ENCODE measurements around the gene RDM1. TPM values are rescaled to one million over a fixed set of nuclear protein-coding genes. Genes with fewer than 3 reads are reported as not detected.
"Not testable (repeated sequence)": the region's sequence is repeated elsewhere in the genome, so short reads cannot be mapped to it uniquely, and the experiment has no call there.

Gene RDM1
- total RNA-seq, 1 experiment from 2014 or later = 4.7 TPM

DNA sequence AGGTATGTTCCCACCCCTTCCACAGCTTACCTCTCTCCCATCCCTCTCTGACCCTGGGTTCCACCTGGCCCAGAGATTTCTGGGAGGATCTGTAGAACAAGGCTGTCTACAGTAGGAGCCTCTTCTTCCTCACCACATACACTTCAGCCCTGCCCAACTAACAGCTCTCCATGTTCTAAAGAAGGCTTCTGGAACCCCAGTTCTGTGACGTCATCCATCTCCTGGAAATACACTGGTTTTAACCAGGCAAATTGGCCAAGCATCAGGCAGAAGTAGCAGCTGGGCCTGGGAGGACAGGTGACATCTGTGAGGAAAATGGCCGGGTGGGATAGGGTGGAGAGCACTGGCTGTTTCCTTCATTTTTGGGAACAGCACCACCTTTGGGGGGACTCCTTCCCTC, 13.0 kb upstream of the RDM1 start, which contains the start of gene LYZL6:
Gene LYZL6, minus strand, starts transcription at position 177 of the 400 bp plus-strand sequence. CDS start 4,357 bp downstream, outside the sequence.
- CTCF ChIA-PET = interaction anchor here (1.9 kb wide), 1 partner anchor 129 kb away, joined by 4 read pairs; no protein-coding TSS in a partner anchor
- no peaks in the 10 kb centered on the region for H3K36me3 Mint-ChIP-seq
- POLR2A ChIA-PET = no interaction called here
- DNase-seq (ENCODE audit: low spot score) (no peak), ATAC-seq (no peak)
- TF ChIP-seq ZNF425 (CRISPR knock-in tag; conservative IDR thresholded peaks at IDR 0.05) (no peak), ZNF263 (CRISPR knock-in tag; IDR thresholded peaks at IDR 0.05; ENCODE audit: low read depth) (no peak), ZNF281 (CRISPR knock-in tag; IDR thresholded peaks at IDR 0.05) (no peak), NFYB (CRISPR knock-in tag; conservative IDR thresholded peaks at IDR 0.05; ENCODE audit: low read depth) (no peak)
- H3K27me3 Mint-ChIP-seq (ENCODE audit: low read depth) = no peaks in the 10 kb centered on the region; the same call in 1 of the 2 replicates
- peaks cover 4% of the 10 kb centered on the region; the same call in 1 of the 2 replicates for H3K9me3 Mint-ChIP-seq
- H3K4me1 Mint-ChIP-seq = no peaks in the 10 kb centered on the region
- no peak within 1 kb of the TSS for H3K4me3 Mint-ChIP-seq
- no peak within 1 kb of the TSS for H3K27ac Mint-ChIP-seq

DNA sequence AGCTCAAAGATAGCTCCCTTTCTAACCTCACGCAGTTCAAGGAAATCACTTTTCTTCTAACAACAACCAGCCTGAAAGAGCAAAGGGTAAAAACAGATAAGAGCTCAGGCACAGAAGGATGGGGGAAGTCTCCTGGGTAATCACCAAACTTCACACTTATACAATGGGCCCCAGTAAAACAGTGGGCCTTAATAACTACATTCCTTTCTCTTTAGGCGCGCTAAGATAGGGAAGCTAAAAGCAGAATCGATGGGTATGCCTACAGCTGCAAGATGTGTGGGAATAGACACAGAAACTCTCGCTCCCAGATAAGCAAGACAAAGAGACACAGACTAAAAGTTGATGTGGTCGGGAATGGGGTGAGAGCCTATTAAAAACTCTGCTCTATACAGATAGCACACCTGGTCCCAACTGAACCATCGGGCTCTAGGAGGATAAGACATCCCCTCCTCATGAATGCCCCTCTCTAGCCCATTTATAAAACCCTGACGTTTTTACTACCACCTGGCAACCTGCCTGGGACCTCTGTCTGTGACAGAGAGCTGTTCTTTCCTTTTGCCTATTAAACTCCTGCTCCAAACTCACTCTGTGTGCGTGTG, 12.1 kb upstream of the RDM1 start:
- no peaks in the 10 kb centered on the region for H3K36me3 Mint-ChIP-seq
- TF ChIP-seq IRF2 (CRISPR knock-in tag; IDR thresholded peaks at IDR 0.05; ENCODE audit: borderline replicate concordance, low read depth) (no peak), KAT7 (CRISPR knock-in tag; IDR thresholded peaks at IDR 0.05; ENCODE audit: borderline replicate concordance) (no peak), JAZF1 (CRISPR knock-in tag; IDR thresholded peaks at IDR 0.05) (no peak), OVOL2 (CRISPR knock-in tag; IDR thresholded peaks at IDR 0.05; ENCODE audit: borderline replicate concordance) (no peak), MXD4 (CRISPR knock-in tag; IDR thresholded peaks at IDR 0.05; ENCODE audit: borderline replicate concordance) (no peak), ZNF425 (CRISPR knock-in tag; conservative IDR thresholded peaks at IDR 0.05) (no peak), MLX (CRISPR knock-in tag; IDR thresholded peaks at IDR 0.05) (no peak), USF2 (CRISPR knock-in tag; IDR thresholded peaks at IDR 0.05) (no peak), ZNF121 (CRISPR knock-in tag; IDR thresholded peaks at IDR 0.05) (no peak), SMAD3 (CRISPR knock-in tag; IDR thresholded peaks at IDR 0.05; ENCODE audit: borderline replicate concordance) (no peak), FOXK1 (CRISPR knock-in tag; IDR thresholded peaks at IDR 0.05) (no peak), NR3C1 (CRISPR knock-in tag; conservative IDR thresholded peaks at IDR 0.05; ENCODE audit: low read depth) (no peak), ZNF423 (CRISPR knock-in tag; IDR thresholded peaks at IDR 0.05) (no peak), PRRX2 (CRISPR knock-in tag; IDR thresholded peaks at IDR 0.05) (no peak), ZNF396 (CRISPR knock-in tag; IDR thresholded peaks at IDR 0.05; ENCODE audit: borderline replicate concordance) (no peak), MYBL2 (CRISPR knock-in tag; IDR thresholded peaks at IDR 0.05) (no peak)
- no peak overlapping the region for H3K4me3 Mint-ChIP-seq
- no peaks in the 10 kb centered on the region for H3K4me1 Mint-ChIP-seq
- no peak overlapping the region for H3K27ac Mint-ChIP-seq
- no peak for ATAC-seq
- H3K27me3 Mint-ChIP-seq (ENCODE audit: low read depth) = no peaks in the 10 kb centered on the region; the same call in 1 of the 2 replicates
- H3K9me3 Mint-ChIP-seq = peaks cover 4% of the 10 kb centered on the region; the same call in 1 of the 2 replicates
- ChIA-PET POLR2A (no interaction called here), CTCF (interaction anchor here (1.2 to 1.9 kb wide), 2 partner anchors 130 to 179 kb away, joined by 4 to 5 read pairs; no protein-coding TSS in a partner anchor)
- DNase-seq (ENCODE audit: low spot score) = no peak

DNA sequence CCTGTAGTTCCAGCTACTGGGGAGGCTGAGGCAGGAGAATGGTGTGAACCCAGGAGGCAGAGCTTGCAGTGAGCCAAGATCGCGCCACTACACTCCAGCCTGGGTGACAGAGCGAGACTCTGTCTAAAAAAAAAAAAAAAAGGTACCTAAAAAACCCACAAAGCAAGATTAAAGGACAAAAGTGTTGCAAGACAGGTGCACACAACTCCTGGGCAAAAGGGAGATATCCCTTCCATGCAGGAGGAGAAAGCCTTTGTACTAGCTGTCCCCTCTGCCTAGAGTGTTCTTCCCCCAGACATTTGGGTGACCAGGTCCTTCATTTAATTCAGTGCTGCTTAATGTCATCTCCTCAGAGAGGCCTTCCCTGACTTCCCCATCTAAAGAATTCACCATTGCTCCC, 7.9 kb upstream of the RDM1 start:
- H3K27ac Mint-ChIP-seq; CTCF ChIA-PET; H3K9me3 Mint-ChIP-seq; H3K4me1 Mint-ChIP-seq; H3K4me3 Mint-ChIP-seq; H3K27me3 Mint-ChIP-seq (ENCODE audit: low read depth); DNase-seq (ENCODE audit: low spot score); ATAC-seq; H3K36me3 Mint-ChIP-seq: not testable (repeated sequence)
- POLR2A ChIA-PET = interaction anchor here (0.7 kb wide), 1 partner anchor 9 kb away, joined by 4 read pairs; no protein-coding TSS in a partner anchor
